K562 (cell line): ENCODE measurements around the gene C4orf54. TPM values are rescaled to one million over a fixed set of nuclear protein-coding genes. Genes with fewer than 3 reads are reported as not detected.

ENCODE experiments used
- ATAC-seq: fragments of 200-7000 bp; cut with Tn5 transposase; 3 replicates; pipeline ENCODE4 v1.9.1; 2020; ENCODE audit warnings: moderate library complexity
- BruUV-seq: library from RNA; stranded (reverse); fragments of 400-500 nt; replicated peaks from 2 replicates; lab custom pipeline; 2021; lab: Mats Ljungman, UMichigan
- CTCF ChIA-PET: fragments of 300-600 bp; formaldehyde crosslinking; extraction: SDS; loops from one replicate; lab custom pipeline; 2021; ENCODE audit warnings: low intra/inter-chr PET ratio; lab: Yijun Ruan, JAX
- POLR2A ChIA-PET: fragments of 300-600, 350-650 bp; sonication (Branson Sonifier 250); formaldehyde crosslinking; extraction: SDS; loops from one replicate; lab custom pipeline; 2021; ENCODE audit warnings: antibody characterized with exemption, inconsistent platforms; lab: Yijun Ruan, JAX
- DNase-seq, 4 experiments: peaks; one replicate each; pipeline versions ENCODE4 v3.0.0 to v3.0.0-alpha.2; 2011 to 2018; ENCODE audit warnings: low spot score in 3 of 4, mixed read lengths in 3 of 4; ENCODE audit errors: extremely low read depth in 1 of 4
- FAIRE-seq: peaks from 2 replicates; lab custom pipeline; 2011; peaks lifted over from hg19 to GRCh38; lab: Jason Lieb, UNC
- H2AFZ ChIP-seq: 2 replicates; pipeline ENCODE4 v1.6.0; 2011; ENCODE audit warnings: low read depth, low read length, control low read depth, inconsistent platforms
- H3K27ac ChIP-seq: fragments of 200-600 bp; 3 replicates; pipeline ENCODE4 v1.8.0; 2011; ENCODE audit warnings: low read depth, mild to moderate bottlenecking, control low read depth, inconsistent platforms, low read length, moderate library complexity, mixed read lengths; ENCODE audit errors: extremely low read depth
- H3K27me3 ChIP-seq, 2 experiments: fragments of 300-600 bp in 1 of 2; 2 replicates in 1 of 2; 3 replicates in 1 of 2; pipeline versions ENCODE4 v1.6.0 to v1.8.0; 2011; ENCODE audit warnings: inconsistent platforms in 2 of 2, low read length in 2 of 2, mild to moderate bottlenecking in 1 of 2, mixed read lengths in 1 of 2, moderate library complexity in 1 of 2; ENCODE audit not compliant: control insufficient read depth in 2 of 2, insufficient read depth in 2 of 2
- H3K36me3 ChIP-seq: fragments of 300-600 bp; 3 replicates; pipeline ENCODE4 v1.8.0; 2011; ENCODE audit warnings: mild to moderate bottlenecking, low read length, inconsistent platforms; ENCODE audit not compliant: control insufficient read depth, insufficient read depth
- H3K4me1 ChIP-seq, 2 experiments: fragments of 200-600 bp in 1 of 2; replicated peaks in 1 of 2; 2 replicates in 1 of 2; 3 replicates in 1 of 2; pipeline versions ENCODE4 v1.5.1 to v1.8.0; 2011; ENCODE audit warnings: inconsistent platforms in 2 of 2, low read length in 2 of 2, mild to moderate bottlenecking in 1 of 2, mixed read lengths in 1 of 2, moderate library complexity in 1 of 2; ENCODE audit not compliant: control insufficient read depth in 2 of 2, insufficient read depth in 2 of 2
- H3K4me2 ChIP-seq: 2 replicates; pipeline ENCODE4 v1.6.1; 2011; ENCODE audit warnings: low read length, control low read depth, inconsistent platforms, mixed read lengths; ENCODE audit not compliant: insufficient read depth
- H3K4me3 ChIP-seq: fragments of 200-600 bp; sonication (generic), shearing (Covaris generic); 2 replicates; pipeline ENCODE4 v1.5.1; 2016; ENCODE audit warnings: control low read depth, inconsistent platforms
- H3K79me2 ChIP-seq: fragments of 200-600 bp; 3 replicates; pipeline ENCODE4 v1.8.0; 2011; ENCODE audit warnings: low read length, inconsistent platforms; ENCODE audit not compliant: control insufficient read depth, insufficient read depth
- H3K9ac ChIP-seq, 2 experiments: 2 replicates each; pipeline versions ENCODE4 v1.6.0 to v1.6.1; 2011; ENCODE audit warnings: low read depth in 2 of 2, low read length in 2 of 2, control low read depth in 1 of 2, inconsistent platforms in 1 of 2, mild to moderate bottlenecking in 1 of 2, mixed read lengths in 1 of 2; ENCODE audit not compliant: insufficient read depth in 1 of 2
- H3K9me1 ChIP-seq: one replicate; pipeline ENCODE4 v1.6.0; 2011; ENCODE audit warnings: inconsistent platforms, mild to moderate bottlenecking, low read length, moderate library complexity; ENCODE audit not compliant: control insufficient read depth, insufficient read depth
- H3K9me3 ChIP-seq: replicated peaks from 2 replicates; pipeline ENCODE4 v1.5.1; 2011; ENCODE audit warnings: low read depth, low read length, inconsistent platforms; ENCODE audit not compliant: control insufficient read depth, insufficient read depth
- H4K20me1 ChIP-seq: replicated peaks from 2 replicates; pipeline ENCODE4 v1.6.1; 2011; ENCODE audit warnings: low read length, inconsistent platforms, mixed read lengths; ENCODE audit not compliant: control insufficient read depth, insufficient read depth
- ATF1 ChIP-seq, 2 experiments: fragments of 450-650 bp in 1 of 2; IDR thresholded peaks; 2 replicates each; pipeline ENCODE4 v1.6.1; 2016; ENCODE audit warnings: missing compliant biosample characterization in 1 of 2, missing genetic modification characterization in 1 of 2
- CEBPG ChIP-seq, 3 experiments: fragments of 200-800 bp in 1 of 3; sonication (Bioruptor generic) in 1 of 3; sonication (generic) in 1 of 3; formaldehyde crosslinking in 1 of 3; IDR thresholded peaks in 2 of 3; conservative IDR thresholded peaks in 1 of 3; 2 replicates each; pipeline versions ENCODE4 v1.6.1 to v1.8.0; 2016 to 2022; ENCODE audit warnings: missing compliant biosample characterization in 2 of 3, missing genetic modification characterization in 2 of 3, mild to moderate bottlenecking in 1 of 3, missing genetic modification reagents in 1 of 3
- DPF2 ChIP-seq: fragments of 450-650 bp; IDR thresholded peaks from 2 replicates; pipeline ENCODE4 v1.6.1; 2016
- ETS2 ChIP-seq: IDR thresholded peaks from 2 replicates; pipeline ENCODE4 v1.6.1; 2016; ENCODE audit warnings: borderline replicate concordance, missing genetic modification characterization, mild to moderate bottlenecking, moderate library complexity, missing compliant biosample characterization; ENCODE audit not compliant: poor library complexity, severe bottlenecking
- ETV5 ChIP-seq: sonication (generic); formaldehyde crosslinking; IDR thresholded peaks from 2 replicates; pipeline ENCODE4 v1.4.0; 2020; ENCODE audit warnings: low read depth, mild to moderate bottlenecking, missing genetic modification reagents
- HES1 ChIP-seq: fragments of 450-650 bp; IDR thresholded peaks from 2 replicates; pipeline ENCODE4 v1.6.1; 2016; ENCODE audit warnings: low read depth, mild to moderate bottlenecking, moderate library complexity
- LARP7 ChIP-seq: fragments of 450-650 bp; IDR thresholded peaks from 2 replicates; pipeline ENCODE4 v1.6.1; 2016
- U2AF1 ChIP-seq: fragments of 200-400 bp; formaldehyde crosslinking; optimal IDR thresholded peaks from 2 replicates; pipeline ENCODE3; 2017; ENCODE audit warnings: mild to moderate bottlenecking, low read depth, low read length, moderate library complexity
- YBX1 ChIP-seq: fragments of 450-650 bp; IDR thresholded peaks from 2 replicates; pipeline ENCODE4 v1.7.1; 2016; ENCODE audit warnings: mild to moderate bottlenecking
- ZNF655 ChIP-seq: fragments of 250-450 bp; sonication (Bioruptor Pico); IDR thresholded peaks from 2 replicates; pipeline ENCODE4 v1.5.0; 2021
- WGBS: fragments of 100-300 bp; shearing (Covaris generic); methylation state at CpG from one replicate; pipeline ENCODE4 v1.1.6; 2016; ENCODE audit warnings: low coverage, mixed read lengths; ENCODE audit not compliant: insufficient coverage; ENCODE audit errors: missing lambda C conversion rate; 5-methylcytosine and 5-hydroxymethylcytosine counted together
- in situ Hi-C: fragments of 300-500 bp; cut with MboI; formaldehyde crosslinking; loops from 4 replicates; pipeline ENCODE4 v1.15.0; 2018; ENCODE audit warnings: inconsistent platforms, mixed read lengths
- intact Hi-C: fragments of 100-400 bp; cut with micrococcal nuclease; formaldehyde crosslinking; loops from 2 replicates; pipeline ENCODE4 v1.14.2; 2022
- polyA plus RNA-seq, 8 experiments: library from polyadenylated mRNA; depleted of rRNA in 4 of 8; stranded (reverse) in 5 of 8; unstranded in 3 of 8; fragments of >200 nt; fragmentation: Nextera tagmentation in 2 of 8; fragmentation: Illumina TruSeq in 1 of 8; extraction: Ambion mirVana in 2 of 8; extraction: Trizol in 1 of 8; gene quantifications; 2 replicates each; pipeline versions ENCODE4 v1.2.1 to v1.2.3, GENCODE V29; 2011 to 2014; ENCODE audit warnings: inconsistent platforms in 1 of 8, missing spikeins in 1 of 8
- total RNA-seq, 7 experiments: library from RNA; depleted of rRNA in 6 of 7; stranded (reverse); fragments of >200 nt in 6 of 7; fragmentation: Illumina TruSeq in 2 of 7; extraction: Trizol in 2 of 7; gene quantifications; 2 replicates each; pipeline versions ENCODE4 v1.2.1 to v1.2.3, GENCODE V29; 2011 to 2021; ENCODE audit warnings: low replicate concordance in 1 of 7
- TF ChIP-seq, protein P1 (sequence below), 3 experiments: fragments of 200-800 bp in 1 of 3; sonication (Bioruptor generic) in 1 of 3; sonication (generic) in 1 of 3; formaldehyde crosslinking in 1 of 3; IDR thresholded peaks; 2 replicates each; pipeline versions ENCODE4 v1.6.1 to v1.8.0; 2016 to 2022; ENCODE audit warnings: mild to moderate bottlenecking in 2 of 3, missing compliant biosample characterization in 2 of 3, missing genetic modification characterization in 2 of 3, missing genetic modification reagents in 1 of 3

The C4orf54 gene
- total and polyA plus RNA-seq, 9 of the 15 experiments (the other 6 are each of a cell fraction or from before 2014, with no cell fraction given): not detected

DNA sequence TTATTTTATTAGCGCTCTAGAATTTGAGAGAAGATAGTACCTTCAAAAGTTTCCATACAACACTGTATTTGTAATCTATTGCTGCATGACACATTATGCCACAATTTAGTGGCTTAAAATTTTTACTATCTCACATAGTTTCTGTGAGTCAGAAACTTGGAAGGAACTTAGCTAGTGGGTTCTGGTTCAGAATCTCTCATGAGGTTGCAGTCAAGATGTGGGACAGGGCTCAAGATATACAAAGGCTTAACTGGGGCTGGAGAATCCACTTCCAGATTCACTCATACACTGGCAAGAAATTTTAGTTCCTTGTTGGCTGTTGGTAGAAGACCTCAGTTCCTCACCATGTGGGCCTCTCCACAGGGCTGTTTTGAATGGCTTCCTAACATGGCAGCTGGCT, 11.5 kb upstream of the C4orf54 start:
- POLR2A ChIA-PET: no interaction called here
- Histone ChIP-seq H3K36me3 (no peaks in the 10 kb centered on the region), H3K79me2 (no peaks in the 10 kb centered on the region), H2AFZ (no peak overlapping the region), H3K27me3 (peaks cover 0 to 2% of the 10 kb centered on the region in 2 experiments; a peak in 1 of 5 replicates), H3K4me1 (no peaks in the 10 kb centered on the region; a peak in 1 of 5 replicates), H3K4me2 (no peak overlapping the region), H3K9ac (no peak overlapping the region), H3K9me3 (no peaks in the 10 kb centered on the region), H3K9me1 (no peaks in the 10 kb centered on the region), H4K20me1 (no peaks in the 10 kb centered on the region), H3K27ac (no peak overlapping the region), H3K4me3 (no peak overlapping the region)
- WGBS: 12% methylated on average over 1 of the region's 1 CpG
- CTCF ChIA-PET: no interaction called here
- FAIRE-seq (no peak), ATAC-seq (no peak), DNase-seq (no peak)
- BruUV-seq: no TSS peak
- intact Hi-C loops (no loop called here), in situ Hi-C loops (no loop called here)
- TF ChIP-seq ETV5 (CRISPR knock-in tag): no peak
- no peak for TF ChIP-seq YBX1
- TF ChIP-seq ATF1 (CRISPR knock-in tag; IDR thresholded peaks at IDR 0.05): no peak
- TF ChIP-seq ATF1 (tag; IDR thresholded peaks at IDR 0.05): no peak
- TF ChIP-seq HES1: no peak
- no peak for TF ChIP-seq ZNF655 (CRISPR knock-in tag)
- TF ChIP-seq LARP7: no peak
- no peak for TF ChIP-seq CEBPG (CRISPR knock-in tag; IDR thresholded peaks at IDR 0.05)
- no peak for TF ChIP-seq CEBPG (tag; conservative IDR thresholded peaks at IDR 0.05 in 1 of 2, IDR thresholded peaks at IDR 0.05 in 1 of 2)
- TF ChIP-seq, protein P1, sequence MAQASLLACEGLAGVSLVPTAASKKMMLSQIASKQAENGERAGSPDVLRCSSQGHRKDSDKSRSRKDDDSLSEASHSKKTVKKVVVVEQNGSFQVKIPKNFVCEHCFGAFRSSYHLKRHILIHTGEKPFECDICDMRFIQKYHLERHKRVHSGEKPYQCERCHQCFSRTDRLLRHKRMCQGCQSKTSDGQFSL (CRISPR knock-in tag; IDR thresholded peaks at IDR 0.05): no peak
- TF ChIP-seq, protein P1 (tag; IDR thresholded peaks at IDR 0.05): no peak
- TF ChIP-seq DPF2: no peak
- no peak for TF ChIP-seq U2AF1
- TF ChIP-seq ETS2 (tag): no peak
